MCF 10A (cell line): ENCODE measurements around the gene HSDL1. TPM values are rescaled to one million over a fixed set of nuclear protein-coding genes. Genes with fewer than 3 reads are reported as not detected.

Source experiments
- BruUV-seq: library from RNA; stranded (reverse); fragments of 400-500 nt; replicated peaks from 2 replicates; lab custom pipeline; 2021; lab: Mats Ljungman, UMichigan
- CTCF ChIA-PET: fragments of 300-600 bp; sonication (Branson Sonifier 250); formaldehyde crosslinking; extraction: SDS; loops from one replicate; lab custom pipeline; 2021; ENCODE audit warnings: antibody characterized with exemption, inconsistent platforms; lab: Yijun Ruan, JAX
- POLR2A ChIA-PET: fragments of 300-600, 350-650 bp; sonication (Branson Sonifier 250); formaldehyde crosslinking; extraction: SDS; loops from one replicate; lab custom pipeline; 2020; ENCODE audit warnings: antibody characterized with exemption, inconsistent platforms; lab: Yijun Ruan, JAX
- DNase-seq: peaks from one replicate; pipeline ENCODE4 v3.0.0-alpha.2; 2018; ENCODE audit not compliant: unreplicated experiment
- H3K27ac Mint-ChIP-seq: one replicate; pipeline ENCODE4 v1.8.0; 2022; ENCODE audit warnings: mild to moderate bottlenecking, low read depth, mixed read lengths; ENCODE audit not compliant: unreplicated experiment
- H3K27me3 Mint-ChIP-seq: one replicate; pipeline ENCODE4 v1.8.0; 2022; ENCODE audit warnings: mixed read lengths; ENCODE audit not compliant: insufficient read depth, unreplicated experiment
- H3K36me3 Mint-ChIP-seq: one replicate; pipeline ENCODE4 v1.8.0; 2022; ENCODE audit warnings: mild to moderate bottlenecking, moderate library complexity, mixed read lengths; ENCODE audit not compliant: insufficient read depth, unreplicated experiment
- H3K4me1 Mint-ChIP-seq: one replicate; pipeline ENCODE4 v1.8.0; 2022; ENCODE audit warnings: mixed read lengths; ENCODE audit not compliant: insufficient read depth, unreplicated experiment
- H3K4me3 Mint-ChIP-seq: one replicate; pipeline ENCODE4 v1.8.0; 2022; ENCODE audit warnings: mild to moderate bottlenecking, moderate library complexity, mixed read lengths; ENCODE audit not compliant: unreplicated experiment
- H3K9me3 Mint-ChIP-seq: one replicate; pipeline ENCODE4 v1.8.0; 2022; ENCODE audit warnings: mixed read lengths; ENCODE audit not compliant: unreplicated experiment
- CTCF ChIP-seq: fragments of 200-600 bp; IDR thresholded peaks from one replicate; pipeline ENCODE4 v1.8.0; 2022; ENCODE audit warnings: antibody characterized with exemption, mild to moderate bottlenecking; ENCODE audit not compliant: unreplicated experiment
- intact Hi-C: fragments of 100-400 bp; cut with micrococcal nuclease; formaldehyde crosslinking; loops from 2 replicates; pipeline ENCODE4 v1.14.1; 2022
- total RNA-seq: library from RNA; stranded (reverse); gene quantifications from 2 replicates; pipeline ENCODE4 v1.2.3, GENCODE V29; 2022

HSDL1 gene
- total RNA-seq, 1 experiment from 2014 or later, result 13.3 TPM

GRCh38 chr16:84105301-84105815 is 39.6 kb downstream of the HSDL1 start:
- ChIA-PET CTCF (interaction anchor here (0.7 to 3.8 kb wide), 3 partner anchors 8 to 1909 kb away, joined by 6 to 18 read pairs (median 7); partner anchors contain the start of gene MBTPS1), POLR2A (interaction anchor here (1.0 to 9.5 kb wide), 2 partner anchors 8 to 11 kb away, joined by 3 to 120 read pairs; partner anchors contain the start of gene MBTPS1)
- TF ChIP-seq CTCF, result no peak
- intact Hi-C loops, result no loop called here
- Mint-ChIP-seq H3K27ac (peak overlapping the region; percentile 30), H3K27me3 (no peaks in the 10 kb centered on the region), H3K4me1 (peaks cover 17% of the 10 kb centered on the region), H3K36me3 (peaks cover 36% of the 10 kb centered on the region), H3K9me3 (no peaks in the 10 kb centered on the region), H3K4me3 (no peak overlapping the region)
- DNase-seq, result no peak
- no TSS peak for BruUV-seq

GRCh38 chr16:84104231-84104630 is 40.7 kb downstream of the HSDL1 start:
- H3K36me3 Mint-ChIP-seq, result peaks cover 46% of the 10 kb centered on the region
- intact Hi-C loops, result no loop called here
- CTCF ChIA-PET, result interaction anchor here (1.3 to 3.8 kb wide), 3 partner anchors 9 to 19 kb away, joined by 4 to 18 read pairs (median 7); partner anchors contain the start of gene MBTPS1

GRCh38 chr16:84103678-84104077 is 41.3 kb downstream of the HSDL1 start:
- Mint-ChIP-seq H3K27ac (peak overlapping the region; percentile 7), H3K4me1 (peaks cover 17% of the 10 kb centered on the region), H3K27me3 (no peaks in the 10 kb centered on the region), H3K36me3 (peaks cover 41% of the 10 kb centered on the region), H3K4me3 (no peak overlapping the region), H3K9me3 (no peaks in the 10 kb centered on the region)
- CTCF ChIA-PET, result interaction anchor here (1.3 to 3.8 kb wide), 3 partner anchors 10 to 19 kb away, joined by 4 to 18 read pairs (median 7); partner anchors contain the start of gene MBTPS1
- DNase-seq, result peak; percentile 65
- TF ChIP-seq CTCF, result no peak
- no TSS peak for BruUV-seq
- POLR2A ChIA-PET, result interaction anchor here (0.9 to 9.5 kb wide), 5 partner anchors 12 to 397 kb away, joined by 3 to 120 read pairs (median 3); partner anchors contain the start of genes MBTPS1 and TAF1C
- intact Hi-C loops, result no loop called here

More at GRCh38 chr16:84104231-84104630, 40.7 kb downstream of the HSDL1 start:
- Mint-ChIP-seq H3K27me3 (no peaks in the 10 kb centered on the region), H3K4me1 (peaks cover 17% of the 10 kb centered on the region), H3K9me3 (no peaks in the 10 kb centered on the region), H3K27ac (peak overlapping the region; percentile 7), H3K4me3 (no peak overlapping the region)
- TF ChIP-seq CTCF, result no peak
- POLR2A ChIA-PET, result interaction anchor here (1.6 to 9.5 kb wide), 2 partner anchors 12 to 83 kb away, joined by 3 to 120 read pairs; partner anchors contain the start of genes MBTPS1 and TAF1C
- BruUV-seq, result no TSS peak
- no peak for DNase-seq

GRCh38 chr16:84098939-84099338 is 46.0 kb downstream of the HSDL1 start:
- no peak for TF ChIP-seq CTCF

More at GRCh38 chr16:84098939-84099338, 46.0 kb downstream of the HSDL1 start:
- intact Hi-C loops, result no loop called here
- BruUV-seq, result no TSS peak
- H3K27me3 Mint-ChIP-seq, result no peaks in the 10 kb centered on the region
- H3K9me3 Mint-ChIP-seq, result no peaks in the 10 kb centered on the region
- ChIA-PET CTCF (interaction anchor here (0.7 to 4.1 kb wide), 6 partner anchors 14 to 272 kb away, joined by 3 to 20 read pairs (median 8); partner anchors contain the start of gene MBTPS1), POLR2A (interaction anchor here (1.4 to 9.5 kb wide), 2 partner anchors 17 to 88 kb away, joined by 8 to 120 read pairs; partner anchors contain the start of genes MBTPS1 and TAF1C)
- DNase-seq, result no peak
- no peak overlapping the region for H3K4me3 Mint-ChIP-seq
- H3K4me1 Mint-ChIP-seq, result peaks cover 6% of the 10 kb centered on the region
- H3K27ac Mint-ChIP-seq, result peak overlapping the region; percentile 68
- peaks cover 70% of the 10 kb centered on the region for H3K36me3 Mint-ChIP-seq
